Fibroblast of peridontal ligament (primary cell): ENCODE data around the gene WIZ.
"Not testable (repeated sequence)": the region's sequence is repeated elsewhere in the genome, so short reads cannot be mapped to it uniquely, and the experiment has no call there.

ENCODE experiments used
- DNase-seq: peaks from one replicate; pipeline ENCODE4 v3.0.0-alpha.2; 2010; ENCODE audit errors: extremely low read depth

WIZ gene, protein sequence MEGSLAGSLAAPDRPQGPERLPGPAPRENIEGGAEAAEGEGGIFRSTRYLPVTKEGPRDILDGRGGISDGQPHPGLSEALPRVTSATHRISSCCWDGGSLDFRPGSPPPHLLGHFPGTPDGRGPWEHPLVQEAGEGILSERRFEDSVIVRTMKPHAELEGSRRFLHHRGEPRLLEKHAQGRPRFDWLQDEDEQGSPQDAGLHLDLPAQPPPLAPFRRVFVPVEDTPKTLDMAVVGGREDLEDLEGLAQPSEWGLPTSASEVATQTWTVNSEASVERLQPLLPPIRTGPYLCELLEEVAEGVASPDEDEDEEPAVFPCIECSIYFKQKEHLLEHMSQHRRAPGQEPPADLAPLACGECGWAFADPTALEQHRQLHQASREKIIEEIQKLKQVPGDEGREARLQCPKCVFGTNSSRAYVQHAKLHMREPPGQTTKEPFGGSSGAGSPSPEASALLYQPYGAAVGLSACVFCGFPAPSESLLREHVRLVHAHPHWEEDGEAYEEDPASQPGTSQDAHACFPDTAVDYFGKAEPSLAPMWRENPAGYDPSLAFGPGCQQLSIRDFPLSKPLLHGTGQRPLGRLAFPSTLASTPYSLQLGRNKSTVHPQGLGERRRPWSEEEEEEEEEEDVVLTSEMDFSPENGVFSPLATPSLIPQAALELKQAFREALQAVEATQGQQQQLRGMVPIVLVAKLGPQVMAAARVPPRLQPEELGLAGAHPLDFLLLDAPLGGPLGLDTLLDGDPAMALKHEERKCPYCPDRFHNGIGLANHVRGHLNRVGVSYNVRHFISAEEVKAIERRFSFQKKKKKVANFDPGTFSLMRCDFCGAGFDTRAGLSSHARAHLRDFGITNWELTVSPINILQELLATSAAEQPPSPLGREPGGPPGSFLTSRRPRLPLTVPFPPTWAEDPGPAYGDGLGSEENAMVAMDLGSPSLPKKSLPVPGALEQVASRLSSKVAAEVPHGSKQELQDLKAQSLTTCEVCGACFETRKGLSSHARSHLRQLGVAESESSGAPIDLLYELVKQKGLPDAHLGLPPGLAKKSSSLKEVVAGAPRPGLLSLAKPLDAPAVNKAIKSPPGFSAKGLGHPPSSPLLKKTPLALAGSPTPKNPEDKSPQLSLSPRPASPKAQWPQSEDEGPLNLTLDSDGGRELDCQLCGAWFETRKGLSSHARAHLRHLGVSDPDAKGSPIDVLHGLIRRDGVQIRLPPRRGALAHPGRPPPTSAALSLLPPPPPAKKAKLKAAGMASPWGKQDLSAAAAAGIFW (N-terminal part only)

DNA sequence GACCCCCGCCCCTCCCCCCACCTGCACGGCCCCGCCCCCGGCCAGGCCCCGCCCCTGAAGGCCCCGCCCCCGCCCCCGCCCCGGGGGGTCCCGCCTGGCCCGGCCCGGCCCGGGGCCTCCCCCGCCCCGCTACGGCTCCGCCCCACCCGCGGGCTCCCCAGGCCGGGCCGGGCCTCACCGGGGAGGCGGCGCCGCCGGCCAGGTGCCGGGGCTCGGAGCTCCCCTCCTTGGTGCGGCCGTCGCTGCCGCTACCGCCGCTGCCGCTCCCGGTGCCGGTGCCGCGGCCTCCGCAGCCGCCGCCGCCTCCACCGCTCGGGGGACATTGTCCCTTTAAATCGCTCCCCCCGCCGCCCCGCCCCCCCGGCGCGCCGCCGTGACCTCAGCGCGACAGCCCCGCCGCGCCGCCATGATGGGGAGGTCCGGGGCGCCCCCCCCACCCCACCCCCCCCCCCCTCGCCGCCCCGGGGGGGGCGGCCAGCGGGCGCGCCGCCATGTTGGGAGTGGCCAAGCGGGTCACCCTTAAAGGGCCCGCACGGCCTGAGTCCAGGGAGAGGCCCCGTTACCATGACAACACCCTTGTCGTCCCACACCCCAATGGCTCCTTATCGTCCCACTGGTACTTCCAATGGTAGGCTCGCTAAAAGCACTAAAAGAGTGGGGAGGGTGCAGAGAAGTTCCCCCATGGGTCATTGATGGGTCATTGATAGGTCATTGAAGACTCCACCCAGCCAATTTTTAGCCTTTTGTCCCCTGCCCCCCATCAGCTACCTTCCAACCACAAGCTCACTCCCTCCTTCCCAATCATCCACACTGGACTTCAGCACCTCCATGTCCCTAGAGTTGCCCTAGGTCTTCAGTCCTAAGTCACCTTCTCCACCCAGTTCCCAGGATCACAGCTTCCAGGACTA is at the start of gene WIZ:
Gene WIZ, minus strand, starts transcription at position 337 of the 908 bp plus-strand sequence. CDS start 1,649 bp downstream, outside the sequence.
- peak; percentile 35 for DNase-seq

DNA sequence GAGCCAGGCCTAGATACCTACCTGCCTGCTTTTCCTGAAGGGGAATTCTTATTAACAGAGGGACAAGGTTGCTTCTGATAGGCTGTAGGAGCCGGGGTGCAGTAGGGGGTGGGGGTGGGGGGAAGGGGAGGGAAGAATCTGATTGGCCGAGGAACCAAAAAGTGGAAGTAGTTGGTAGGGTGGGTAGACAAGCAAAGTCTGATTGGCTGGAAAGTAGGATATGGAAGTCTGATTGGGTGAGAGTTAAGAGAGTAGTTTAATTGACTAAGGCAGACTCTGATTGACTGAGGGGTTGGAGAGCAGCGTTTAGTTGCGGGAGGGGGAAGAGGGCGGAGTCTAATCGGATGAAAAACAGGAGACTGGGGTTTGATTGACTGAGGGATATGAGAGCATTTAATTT is 49.2 kb upstream of the WIZ start:
- DNase-seq, result no peak

DNA sequence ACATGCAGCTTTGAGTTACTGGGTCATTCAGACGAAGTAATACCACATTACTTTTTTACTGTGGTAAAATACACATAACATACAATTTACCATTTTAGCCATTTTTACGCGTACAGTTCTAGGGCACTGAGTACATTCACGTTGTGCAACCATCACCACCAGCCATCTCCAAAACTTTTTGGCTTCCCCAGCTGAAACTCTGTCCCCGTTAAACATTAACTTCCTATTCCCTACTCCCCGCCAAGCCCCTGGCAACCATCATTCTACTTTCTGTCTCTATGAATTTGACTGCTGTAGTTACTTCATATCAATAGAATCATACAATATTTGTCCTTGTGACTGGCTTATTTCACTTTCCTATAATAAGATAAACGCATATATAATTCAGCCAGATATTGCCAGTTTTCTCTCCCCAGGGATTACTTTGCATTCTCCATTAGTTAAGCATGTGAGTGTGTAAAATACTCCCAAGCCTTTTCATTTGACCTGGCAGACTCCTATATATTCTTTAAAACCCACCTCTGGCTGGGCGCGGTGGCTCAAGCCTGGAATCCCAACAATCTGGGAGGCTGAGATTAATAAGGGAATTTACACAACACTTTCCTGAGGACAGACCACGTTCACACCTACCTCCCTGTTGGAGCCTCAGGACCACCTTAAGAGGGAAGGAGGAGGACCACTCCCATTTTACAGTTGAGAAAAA is 48.6 kb upstream of the WIZ start:
- no peak for DNase-seq

DNA sequence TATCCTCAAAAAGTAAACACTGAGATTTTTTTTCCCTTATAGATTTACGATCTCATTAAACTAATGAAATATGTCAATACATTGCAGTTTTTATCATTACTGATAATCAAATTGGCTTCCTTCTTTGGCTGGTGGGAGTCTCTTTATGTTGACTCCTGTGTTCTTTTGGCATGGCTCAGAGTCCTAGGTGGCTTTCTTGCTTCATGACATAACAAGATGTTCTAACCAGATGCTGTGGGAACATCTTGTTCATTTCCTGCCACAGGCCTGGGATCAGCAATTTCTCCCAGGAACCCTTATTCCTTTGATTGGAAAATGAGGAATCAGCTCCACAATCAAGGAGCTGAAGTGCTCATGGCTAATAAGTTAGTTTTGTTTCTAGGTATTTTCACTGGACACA is 45.4 kb upstream of the WIZ start:
- no peak for DNase-seq

DNA sequence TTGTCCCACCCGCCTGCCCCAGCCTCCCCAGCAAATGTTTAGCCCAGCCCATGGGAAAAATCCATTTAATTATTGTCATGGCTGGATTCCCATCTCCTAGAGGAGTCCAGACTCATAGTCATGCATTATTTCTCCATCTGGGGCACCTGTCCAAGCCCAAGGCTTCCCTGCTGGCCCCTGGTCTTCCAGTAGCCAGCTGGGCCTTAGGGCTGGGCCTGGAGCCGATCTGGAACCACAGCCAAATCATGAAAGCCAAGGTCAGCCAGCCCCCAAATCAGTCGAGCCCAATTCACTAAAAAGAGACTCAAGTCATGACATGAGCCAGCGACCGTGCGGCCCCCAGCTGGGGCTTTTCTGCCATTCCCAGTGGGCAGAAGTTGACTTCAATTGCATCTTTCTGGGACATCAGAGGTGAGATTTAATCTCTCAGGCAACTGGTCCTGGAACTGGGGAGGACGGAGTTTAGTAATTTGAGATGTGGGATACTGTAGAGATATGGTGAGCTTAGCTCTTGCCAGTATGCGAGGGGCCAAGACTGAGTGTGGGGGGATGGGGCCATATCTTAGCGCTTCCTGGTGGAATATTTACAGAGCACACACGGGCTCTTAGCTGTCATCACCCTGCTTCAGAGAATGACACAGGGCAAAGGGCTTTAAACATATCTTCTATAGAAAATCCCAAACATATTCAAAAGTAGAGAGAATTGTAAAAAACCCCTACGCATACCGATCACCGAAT is 38.9 kb upstream of the WIZ start:
- no peak for DNase-seq

DNA sequence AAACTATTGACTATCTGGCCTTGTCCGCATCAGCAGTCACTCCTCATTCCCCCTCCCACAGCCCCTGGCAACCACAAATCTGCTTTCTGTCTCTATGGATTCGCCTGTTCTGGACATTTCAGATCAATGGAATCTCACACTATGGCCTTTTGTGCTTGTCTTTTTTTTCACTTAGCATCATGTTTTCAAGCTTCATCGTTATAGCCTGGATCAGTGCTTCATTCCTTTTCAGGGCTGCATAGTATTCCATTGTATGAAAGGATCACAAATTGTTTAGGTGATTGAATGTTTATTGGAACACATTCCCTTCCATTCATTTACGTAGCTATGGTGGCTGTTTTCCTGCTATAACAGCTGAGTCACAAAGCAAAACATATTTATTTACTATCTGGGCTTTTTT is 37.3 kb upstream of the WIZ start:
- no peak for DNase-seq

DNA sequence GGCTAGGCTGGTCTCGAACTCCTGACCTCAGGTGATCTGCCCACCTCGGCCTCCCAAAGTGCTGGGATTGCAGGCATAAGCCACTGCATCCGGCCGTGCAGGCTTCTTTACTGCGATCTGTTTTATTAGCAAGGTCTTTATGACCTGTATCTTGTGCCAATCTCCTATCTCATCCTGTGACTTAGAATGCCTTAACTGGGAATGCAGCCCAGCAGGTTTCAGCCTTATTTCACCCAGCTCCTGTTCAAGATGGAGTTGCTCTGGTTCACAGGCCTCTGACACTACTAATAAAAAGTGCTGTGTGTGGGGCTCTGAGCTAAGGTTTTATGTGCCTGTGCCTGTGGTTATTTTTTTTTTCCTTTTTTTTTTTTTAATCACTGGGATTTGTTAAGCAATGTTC is 36.0 kb upstream of the WIZ start:
- not testable (repeated sequence) for DNase-seq

DNA sequence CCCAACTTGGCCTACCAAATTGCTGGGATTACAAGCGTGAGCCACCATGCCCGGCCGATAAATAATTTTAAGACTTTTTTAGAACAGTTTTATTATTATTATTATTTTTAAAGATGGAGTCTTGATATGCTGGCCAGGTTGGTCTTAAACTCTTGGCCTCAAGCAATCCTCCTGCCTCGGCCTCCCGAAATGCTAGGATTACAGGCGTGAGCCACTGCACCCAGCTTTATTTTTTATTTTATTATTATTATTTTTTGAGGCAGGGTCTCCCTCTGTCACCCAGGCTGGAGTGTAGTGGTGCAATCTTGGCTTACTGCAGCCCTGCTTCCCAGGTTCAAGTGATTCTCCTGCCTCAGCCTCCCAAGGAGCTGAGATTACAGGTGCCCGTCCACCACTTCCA is 31.2 kb upstream of the WIZ start:
- DNase-seq, result not testable (repeated sequence)

DNA sequence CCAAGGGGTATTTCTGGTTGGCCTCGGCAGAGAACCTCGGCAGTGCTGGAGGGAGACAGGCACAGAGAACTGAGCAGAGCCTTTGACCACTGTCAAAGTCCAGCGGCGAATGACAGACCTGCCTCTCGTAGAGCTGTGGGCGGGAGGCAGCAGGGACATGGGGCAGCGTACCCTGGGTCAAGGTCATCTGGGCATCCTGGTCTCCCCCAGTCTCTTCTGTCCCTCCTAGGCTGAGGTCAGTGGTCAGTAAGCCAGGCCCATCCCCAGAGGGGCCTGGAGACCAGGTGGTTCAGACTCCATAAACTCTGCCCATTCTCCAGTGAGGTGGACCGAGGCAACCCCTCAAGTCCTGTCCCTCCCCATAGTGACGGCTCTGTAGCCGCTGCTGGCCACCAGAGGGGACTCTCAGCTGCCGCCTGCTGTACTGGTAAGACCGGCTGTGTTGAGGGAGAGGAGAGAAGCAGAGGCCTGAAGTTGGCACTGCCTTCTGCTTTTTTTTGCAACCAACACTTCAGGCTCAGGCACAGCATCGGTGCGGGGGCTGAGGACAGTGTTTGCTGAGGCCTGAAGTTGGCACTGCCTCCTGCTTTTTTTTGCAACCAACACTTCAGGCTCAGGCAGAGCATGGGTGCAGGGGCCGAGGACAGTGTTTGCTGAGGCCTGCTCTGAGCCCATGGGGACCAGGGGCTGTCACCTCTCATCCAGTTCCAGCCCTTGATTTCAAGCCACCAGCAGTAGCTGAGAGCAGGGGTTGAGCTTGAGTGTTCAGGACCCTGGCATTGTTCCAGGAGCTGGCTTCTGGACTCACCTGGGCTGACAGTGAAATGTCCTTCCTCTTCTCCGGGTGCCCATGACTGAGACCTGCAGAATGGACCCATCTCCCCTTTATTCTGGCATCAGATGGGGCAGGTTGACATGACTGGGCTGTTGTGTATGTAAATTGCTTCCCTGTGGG is 29.9 kb upstream of the WIZ start, which contains the start of gene PGLYRP2:
Gene PGLYRP2, minus strand, starts transcription at position 111 of the 955 bp plus-strand sequence. CDS start 130 bp downstream, outside the sequence.
- no peak for DNase-seq

DNA sequence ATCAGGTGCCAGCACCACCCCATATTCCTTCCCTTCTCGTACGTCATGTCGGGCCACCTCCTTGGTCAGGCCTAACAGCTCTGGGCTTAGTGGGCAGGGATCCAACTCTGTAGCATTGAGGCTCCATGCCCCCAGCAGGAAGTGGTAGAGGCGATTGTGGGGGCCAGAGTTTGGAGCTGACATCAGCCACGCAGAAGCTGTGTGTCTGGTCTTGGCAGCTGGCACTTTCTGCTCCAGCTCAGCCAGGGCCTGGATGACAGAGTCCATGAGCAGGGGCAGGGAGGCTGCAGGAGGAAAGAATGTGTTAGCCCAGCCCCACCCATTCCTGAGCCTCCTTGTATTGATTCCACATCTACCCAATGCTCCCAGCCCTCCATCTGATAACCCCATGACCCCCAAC is 26.6 kb upstream of the WIZ start:
- no peak for DNase-seq

DNA sequence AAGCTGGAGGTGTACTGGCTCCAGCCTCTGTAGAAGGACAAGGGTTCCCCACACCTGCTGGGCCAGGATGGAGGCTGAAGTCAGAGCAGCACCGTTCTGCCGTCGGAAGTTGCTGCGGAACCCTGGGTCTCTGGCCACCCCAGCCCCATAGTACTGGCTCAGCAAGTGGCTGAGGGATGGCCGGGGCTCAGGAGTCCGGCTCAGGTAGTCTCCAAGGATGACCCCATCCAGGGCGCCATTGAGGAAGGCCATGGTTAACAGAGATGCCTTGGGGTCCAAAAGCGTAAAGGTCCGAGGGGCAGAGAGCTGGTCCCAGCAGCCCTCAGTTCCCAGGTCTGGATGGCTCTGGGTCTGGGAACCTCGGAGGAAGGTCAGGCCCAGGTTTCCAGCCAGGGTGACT is 25.9 kb upstream of the WIZ start:
- DNase-seq, result no peak

DNA sequence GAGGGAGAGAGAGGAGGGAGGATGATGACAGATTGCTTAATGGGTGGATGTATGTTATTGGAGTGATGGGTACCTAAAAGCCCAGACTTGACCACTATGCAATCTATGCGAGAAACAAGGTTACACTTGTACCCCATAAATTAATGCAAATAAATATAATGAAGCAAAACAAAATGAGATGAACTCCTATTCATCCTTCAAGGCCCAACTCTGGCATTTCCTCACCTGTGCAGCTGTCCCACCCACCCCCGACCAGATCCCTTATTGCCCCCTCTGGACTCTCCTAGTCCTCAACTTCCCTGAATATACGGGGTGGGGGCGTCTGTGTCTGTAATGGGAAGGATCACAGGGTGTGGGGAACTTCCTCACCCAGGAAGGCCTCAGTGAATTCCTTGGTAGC is 25.4 kb upstream of the WIZ start:
- no peak for DNase-seq

DNA sequence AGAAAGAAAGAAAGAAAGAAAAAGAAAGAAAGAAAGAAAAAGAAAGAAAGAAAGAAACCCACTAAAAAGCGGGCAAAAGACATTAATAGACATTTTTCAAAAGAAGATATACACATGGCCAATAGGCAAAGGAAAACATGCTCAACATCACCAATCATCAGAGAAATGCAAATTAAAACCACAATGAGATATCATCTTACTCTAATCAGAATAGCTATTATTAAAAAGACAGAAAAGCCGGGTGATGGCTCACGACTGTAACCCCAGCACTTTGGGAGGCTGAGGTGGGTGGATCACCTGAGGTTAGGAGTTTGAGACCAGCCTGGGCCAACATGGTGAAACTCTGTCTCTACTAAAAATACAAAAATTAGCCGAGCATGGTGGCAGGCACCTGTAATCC is 24.1 kb upstream of the WIZ start:
- not testable (repeated sequence) for DNase-seq

DNA sequence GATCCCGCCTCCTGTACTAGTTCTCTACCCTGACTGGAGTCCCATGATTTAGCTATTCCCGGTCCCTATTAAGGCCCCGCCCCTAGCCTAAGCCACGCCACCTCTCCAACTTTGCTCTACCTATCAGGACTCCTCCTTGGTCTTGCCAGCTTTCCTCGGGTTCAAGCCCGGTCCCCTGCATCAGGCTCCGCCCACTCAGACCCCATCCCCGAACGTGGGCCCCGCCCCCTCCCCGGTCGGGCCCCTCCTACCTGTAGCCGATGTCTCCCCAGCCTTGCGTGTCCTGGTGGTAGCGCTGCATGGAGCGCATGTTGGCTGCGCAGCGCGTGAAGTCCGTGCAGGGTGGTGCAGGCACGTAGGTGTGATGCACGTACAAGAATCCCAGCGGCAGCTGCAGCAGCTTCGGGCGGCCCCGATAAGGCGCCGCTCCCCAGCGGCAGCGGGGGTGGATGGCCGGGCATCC is 21.9 kb upstream of the WIZ start:
- no peak for DNase-seq

DNA sequence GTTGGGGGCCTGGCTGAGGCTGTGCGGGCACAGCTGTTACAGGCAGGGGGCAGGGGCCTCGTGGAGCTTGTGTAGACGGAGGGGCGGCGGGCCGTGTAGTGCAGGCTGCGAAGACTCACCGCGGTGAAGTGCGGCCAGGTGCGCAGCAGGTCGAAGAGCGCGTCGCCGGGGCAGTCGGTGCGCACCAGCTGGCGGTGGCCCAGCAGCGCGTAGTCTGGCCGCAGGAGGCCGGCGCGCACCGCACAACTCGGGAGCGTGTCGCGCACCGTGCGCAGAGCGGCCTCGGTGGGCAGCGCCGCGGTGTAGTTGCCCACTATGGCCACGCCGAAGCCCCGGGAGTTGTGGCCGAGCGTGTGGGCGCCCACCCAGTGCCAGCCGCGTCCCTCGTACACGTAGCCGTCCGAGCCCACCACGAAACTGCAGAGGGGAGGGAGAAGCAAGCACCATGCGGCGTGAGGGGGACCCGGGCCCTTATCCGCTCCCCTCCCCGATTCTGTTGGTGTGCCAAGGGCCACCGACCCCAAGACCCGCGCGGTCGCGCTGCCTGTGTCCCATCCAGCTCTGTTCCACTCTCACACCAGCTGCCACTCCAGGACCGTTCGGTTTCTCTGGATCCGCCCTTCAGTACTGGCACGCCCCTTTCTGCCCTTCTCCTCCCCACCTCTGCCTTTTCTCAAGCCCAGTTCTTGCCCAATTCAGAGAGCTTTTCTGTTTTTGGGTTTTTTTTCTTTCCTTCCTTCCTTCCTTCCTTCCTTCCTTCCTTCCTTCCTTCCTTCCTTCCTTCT is 19.9 kb upstream of the WIZ start:
- DNase-seq, result no peak

DNA sequence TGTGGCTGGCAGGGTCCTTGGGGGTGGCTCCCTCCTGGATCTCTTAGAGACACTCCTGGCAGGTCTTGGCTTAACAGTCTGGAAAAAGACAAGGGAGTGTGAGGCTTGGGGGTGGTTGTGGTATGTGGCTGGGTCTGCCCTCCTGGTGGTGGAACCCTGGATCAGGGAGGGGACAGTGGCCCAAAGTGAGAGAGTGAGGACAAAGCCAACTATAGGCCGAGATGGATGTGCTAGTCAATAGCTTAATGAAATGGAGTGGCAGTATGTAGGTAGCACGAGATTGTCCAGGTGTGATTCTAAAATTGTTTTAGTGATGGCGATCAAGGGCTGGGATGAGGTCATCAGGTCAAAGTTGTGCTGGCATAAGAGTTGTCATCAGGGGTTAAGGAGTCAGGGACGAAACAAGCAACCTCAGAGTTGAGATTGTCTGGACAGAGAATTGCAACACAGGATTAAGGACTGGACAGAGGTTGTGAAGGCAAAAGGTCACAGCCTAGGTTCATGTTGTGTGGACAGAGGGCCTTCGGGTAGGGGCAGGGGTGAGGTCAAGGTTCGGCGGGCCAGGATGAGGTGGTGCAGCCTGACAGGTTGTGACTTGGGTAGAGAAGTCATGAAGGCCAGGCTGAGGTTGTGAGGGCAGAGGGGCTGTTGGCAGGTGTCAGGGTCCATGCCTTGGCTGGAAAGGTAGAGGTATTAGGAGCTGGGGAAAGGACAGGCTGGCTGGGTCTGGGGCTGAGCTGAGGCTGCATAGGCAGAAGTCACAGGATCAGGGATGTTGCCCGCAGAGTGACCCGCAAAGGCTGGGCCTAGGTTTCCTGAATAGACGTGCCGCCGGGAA is 19.1 kb upstream of the WIZ start:
- DNase-seq, result no peak
